Activated CD8-positive, alpha-beta memory T cell treated with anti-CD3 and anti-CD28 coated beads, Interleukin-2, amount 50 U/mL, for 48 hours (primary cell): Measurements from ENCODE around the gene CALB2.
"Not testable (repeated sequence)": the region's sequence is repeated elsewhere in the genome, so short reads cannot be mapped to it uniquely, and the experiment has no call there.

Experiments used
- DNase-seq: peaks from one replicate; pipeline ENCODE4 v3.0.0-alpha.2; 2020

Gene CALB2

DNA sequence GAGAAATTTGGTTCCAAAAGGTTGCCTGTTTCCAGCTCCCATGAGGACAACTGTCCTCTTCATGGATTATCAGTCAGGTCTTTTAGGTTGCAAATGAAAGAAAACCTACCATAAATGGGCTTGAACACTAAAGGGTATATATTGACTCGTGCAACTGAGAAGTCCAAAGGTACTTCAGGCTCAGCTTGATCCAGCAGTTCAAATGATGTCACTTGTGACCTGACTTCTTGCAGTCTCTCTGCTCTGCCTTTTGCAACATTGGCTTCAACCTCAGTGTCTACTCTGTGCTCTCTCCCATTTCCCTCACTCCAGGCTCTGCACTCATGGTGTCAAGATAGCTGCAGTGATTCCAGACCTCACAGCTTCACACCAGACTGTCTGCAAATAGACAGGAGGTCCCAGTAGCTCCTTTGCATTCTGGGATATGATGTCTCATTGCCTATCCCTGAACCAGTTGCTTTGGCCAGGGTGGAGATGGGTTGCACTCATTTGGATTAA is 5.5 kb upstream of the CALB2 start:
- no peak for DNase-seq

DNA sequence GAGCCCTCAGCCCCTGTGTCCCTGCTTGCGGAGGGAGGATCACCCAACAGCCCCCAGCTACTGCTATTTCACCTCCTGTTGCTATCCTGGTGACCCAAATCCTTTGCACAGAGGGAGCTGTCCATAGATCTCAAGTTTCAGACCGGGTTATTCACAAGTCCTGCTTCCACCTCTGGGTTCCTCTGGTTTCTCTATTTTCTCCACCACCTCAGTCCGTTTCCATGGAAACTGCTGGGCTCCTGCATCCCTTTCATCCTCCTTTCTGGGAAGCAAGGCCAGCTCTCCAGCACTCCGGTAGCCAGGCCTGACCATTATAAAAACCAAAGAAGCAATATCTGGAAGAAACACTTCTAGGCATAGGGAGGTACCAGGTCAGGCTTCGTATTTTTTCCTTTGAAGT is 4.8 kb upstream of the CALB2 start:
- DNase-seq, result peak; percentile 3

DNA sequence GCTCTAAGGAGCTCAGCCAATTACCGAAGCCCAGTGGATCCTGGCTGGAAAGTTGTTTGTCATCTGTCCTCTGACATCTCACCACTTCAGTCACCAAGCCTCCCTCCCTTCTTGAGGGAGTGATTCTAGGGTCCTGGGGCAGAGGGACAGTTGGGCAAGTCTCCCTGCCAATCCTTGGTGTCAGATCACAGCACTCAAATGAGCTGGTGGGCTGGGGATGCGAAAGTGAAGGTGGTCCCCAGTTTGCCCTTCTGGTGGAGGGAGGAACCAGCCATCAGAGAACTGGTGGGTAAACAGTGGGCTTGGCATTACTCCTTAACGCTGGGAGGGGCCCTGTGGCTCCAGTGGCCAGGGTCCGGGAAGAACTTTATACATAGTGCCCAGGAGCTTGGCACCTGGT is 4.4 kb upstream of the CALB2 start:
- peak; percentile 6 for DNase-seq

DNA sequence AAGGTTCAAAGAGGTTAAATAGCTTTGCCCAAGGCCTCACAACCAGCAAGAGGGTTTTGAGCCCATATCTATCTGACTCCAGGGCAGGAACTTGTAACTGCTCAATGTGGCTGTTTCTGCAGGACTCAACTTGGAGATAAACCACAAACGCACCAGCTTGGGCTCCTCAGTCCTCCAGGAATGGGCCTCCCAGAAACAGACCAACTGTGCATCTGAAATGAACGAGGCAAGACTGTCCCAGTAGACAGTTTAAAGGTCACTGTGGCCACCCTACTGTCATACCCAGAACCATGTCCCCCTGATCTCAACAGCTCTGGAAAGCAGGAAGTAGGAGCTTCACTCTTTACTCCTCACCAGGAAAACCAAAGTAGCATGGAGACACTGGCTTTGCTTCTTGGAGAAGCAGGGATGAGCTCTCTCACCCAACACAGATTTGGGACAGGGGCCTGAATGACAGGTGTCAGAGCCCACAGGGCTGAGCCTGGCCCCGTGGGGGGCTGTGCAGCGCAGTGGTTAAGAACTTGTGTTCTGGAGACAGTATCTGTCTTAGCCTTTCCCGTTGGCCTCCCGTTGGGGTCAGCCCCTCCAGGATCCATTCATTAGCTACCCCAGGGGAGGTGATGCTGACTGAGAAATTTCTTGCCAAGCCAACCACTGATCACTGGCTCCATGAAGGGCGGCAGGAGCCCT is 2.3 kb upstream of the CALB2 start:
- DNase-seq, result no peak

DNA sequence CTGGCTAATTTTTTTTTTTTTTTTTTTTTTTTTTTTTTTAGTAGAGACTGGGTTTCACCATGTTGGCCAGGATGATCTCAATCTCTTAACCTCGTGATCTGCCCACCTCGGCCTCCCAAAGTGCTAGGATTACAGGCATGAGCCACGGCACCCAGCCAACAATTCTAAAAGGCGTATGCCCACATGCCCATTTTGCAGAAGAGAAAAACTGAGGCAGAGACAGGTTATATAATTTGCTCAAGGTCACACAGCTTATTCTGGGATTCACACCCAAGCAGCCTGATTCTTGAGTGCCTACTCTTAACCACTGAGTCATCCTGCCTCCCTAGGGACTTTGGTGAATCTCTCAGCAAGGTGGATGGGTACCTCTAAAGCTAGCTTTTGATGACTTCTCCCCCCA is 1.6 kb upstream of the CALB2 start:
- not testable (repeated sequence) for DNase-seq

DNA sequence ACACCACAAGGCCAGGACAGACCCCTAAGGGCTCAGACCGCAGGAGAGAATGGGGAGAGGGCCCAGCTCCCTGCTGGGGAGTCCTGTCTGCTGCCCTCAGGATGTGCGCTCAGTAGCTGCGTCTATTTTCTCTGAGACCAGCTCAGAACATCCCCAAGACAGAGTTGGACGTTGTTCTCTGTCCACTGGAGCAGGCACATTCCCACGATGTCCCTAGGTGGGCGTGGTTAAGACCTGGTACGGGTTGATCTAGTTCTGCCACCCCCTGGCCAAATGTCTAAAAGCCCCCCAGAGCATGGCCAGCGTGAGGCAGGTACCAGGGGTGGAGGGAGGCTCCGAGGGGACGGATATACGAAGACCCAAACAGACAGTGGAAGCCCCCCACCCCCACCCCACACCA is 842 bp upstream of the CALB2 start:
- no peak for DNase-seq

DNA sequence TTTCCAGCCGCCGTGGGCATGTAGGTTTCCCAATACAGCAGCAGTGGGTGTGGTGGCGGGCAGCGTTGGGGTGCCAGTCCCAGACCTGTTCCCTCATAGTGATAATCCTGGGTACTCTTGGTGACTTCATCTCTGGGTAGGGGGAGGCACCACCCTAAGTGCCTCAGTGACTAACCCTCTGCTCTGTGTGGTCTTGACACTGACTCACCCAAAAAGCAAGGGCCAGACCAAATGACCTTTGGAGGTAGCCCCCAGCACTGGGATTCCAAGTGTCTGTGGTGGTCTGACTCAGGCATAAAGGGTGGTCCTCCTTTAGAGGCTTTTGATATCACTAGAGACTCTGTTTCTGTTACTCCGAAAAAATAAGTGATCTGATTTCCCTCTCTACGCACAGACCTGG is 908 bp downstream of the CALB2 start:
- no peak for DNase-seq

DNA sequence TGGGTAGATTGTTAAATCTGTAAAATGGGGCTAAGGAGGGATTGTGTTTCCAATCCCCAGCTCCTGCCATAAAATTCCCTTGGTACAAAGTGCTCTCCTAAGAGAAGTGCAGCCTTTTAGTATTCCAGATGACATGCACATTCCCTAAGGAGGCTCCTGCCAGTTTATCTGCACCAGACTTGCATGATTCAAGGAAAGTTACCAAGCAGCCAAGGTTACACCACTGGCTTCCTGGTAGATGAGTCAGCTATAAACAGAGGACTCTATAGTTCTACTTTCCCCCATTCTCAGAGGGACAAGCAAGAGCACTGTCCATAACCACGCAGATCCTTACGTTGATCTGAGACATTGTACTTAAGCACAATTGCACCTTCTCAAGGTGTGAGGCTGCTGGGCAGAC is 1.9 kb downstream of the CALB2 start:
- no peak for DNase-seq

DNA sequence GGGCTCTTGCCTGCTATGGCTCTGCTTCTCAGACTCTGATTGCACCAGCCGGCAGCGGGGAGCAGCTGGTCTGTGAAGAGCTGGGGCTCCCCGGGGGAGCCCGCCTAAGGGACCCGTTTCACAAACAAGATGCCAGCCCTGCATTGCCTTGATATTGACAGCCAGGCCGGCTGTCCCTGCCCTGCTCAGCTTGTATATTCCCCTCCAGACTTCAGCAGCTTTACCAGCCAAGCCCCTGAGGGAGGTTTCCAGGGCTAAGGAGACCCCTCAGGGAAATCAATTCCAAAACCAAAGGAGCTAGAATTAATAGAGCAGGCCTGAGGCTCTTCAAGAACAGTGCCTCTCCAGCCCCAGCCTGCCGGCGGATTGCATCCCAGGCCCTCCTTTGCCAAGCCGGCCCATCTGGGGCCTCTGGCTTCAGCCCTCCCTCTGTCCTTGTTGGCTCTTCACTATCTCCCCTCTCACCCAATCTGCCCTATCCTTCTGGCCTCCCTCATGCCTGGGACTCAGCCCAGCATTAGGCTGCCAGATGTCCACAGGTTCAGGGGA is 5.7 kb downstream of the CALB2 start:
- no peak for DNase-seq

DNA sequence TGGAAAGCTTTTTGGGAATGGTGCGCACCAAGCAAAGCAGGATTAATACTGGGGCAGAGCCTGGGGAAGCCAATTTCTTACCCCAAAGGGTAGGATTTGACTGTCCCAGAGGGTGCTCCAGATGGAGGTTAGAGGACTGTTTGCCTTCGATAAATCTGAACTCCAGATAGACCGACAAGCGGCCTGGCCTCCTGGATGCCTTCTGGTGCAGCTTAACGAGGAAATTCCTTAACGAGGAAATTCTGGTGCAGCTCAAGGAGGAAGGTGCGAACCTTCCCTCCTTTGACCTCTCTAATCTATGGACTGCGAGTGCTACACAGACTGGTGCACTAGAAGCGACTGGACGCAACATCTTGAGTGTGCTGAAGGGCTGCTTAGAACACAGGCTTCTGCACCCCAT is 6.5 kb downstream of the CALB2 start:
- no peak for DNase-seq

DNA sequence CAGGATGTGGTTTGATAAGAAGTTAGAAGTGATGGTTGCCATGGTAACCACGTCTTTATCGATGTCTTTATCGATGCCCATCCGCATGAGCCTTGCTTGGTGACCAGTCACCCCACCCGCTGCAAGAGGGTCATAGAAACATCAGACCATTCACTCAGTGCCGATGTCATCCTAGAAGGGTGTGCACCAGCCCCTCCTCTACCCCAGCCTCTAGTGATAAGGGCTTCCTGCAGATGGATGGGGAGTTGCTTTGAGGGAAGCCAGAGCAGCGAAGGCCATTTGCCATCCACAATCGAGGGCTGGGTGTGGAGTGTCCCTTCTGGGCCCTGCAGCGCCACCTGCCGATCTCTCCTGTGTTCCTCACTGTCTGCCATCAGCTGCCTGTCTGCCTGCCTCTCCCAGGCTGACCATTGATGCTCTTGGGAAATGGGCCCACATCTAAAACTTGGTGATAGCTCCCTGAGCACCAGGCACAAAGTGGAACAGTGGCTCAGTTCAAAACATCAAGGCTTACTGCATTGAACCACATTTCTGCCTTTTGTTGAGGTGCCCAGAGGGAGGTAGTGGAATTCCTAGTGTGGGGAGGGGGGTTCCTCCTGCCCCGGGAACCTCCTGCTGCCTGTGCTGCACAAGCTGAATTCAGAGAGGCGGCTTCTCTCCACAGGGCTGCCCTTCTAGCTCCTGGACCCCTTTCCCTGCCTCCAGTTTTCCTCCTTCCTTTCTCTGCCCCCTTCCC is 8.9 kb downstream of the CALB2 start:
- peak; percentile 73 for DNase-seq

DNA sequence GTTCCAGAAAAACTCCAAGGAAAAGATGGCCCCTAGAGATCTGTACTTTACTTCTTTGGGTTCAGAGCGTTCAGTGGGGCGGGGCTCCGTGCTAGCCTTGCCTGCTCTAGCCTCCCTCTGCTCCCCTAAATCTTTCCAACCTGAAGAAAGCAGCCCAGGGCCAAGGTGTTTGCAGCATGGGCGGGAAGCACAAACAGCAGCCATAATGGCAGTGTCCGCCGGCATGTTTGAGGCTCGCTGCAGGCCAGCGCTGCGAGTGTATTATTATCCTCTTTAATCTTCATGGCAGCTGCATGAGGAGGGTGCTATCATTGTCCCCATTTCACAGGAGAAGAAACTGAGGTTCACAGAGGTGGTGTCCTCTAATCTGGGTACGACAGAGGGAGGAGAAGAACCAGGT is 10.4 kb downstream of the CALB2 start:
- no peak for DNase-seq

DNA sequence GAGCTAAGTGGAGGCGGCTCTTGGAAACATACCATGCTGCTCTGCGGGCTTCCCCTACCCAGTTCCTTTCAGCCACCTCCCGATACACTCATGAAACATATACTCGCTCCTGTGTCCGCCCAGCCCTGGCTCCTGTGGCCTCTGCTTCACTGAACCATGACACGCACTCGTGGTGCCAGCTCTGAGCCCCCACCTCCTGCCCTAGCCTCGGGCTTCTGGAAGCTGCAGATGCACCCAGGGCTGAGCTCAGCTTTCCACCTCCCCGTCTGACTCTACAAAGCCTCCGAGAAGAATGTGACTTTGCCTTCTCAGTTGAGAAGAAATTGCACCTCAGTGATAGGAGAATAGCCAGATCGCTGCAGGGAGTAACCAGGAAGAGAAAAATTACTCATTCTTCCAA is 11.0 kb downstream of the CALB2 start:
- DNase-seq, result no peak

DNA sequence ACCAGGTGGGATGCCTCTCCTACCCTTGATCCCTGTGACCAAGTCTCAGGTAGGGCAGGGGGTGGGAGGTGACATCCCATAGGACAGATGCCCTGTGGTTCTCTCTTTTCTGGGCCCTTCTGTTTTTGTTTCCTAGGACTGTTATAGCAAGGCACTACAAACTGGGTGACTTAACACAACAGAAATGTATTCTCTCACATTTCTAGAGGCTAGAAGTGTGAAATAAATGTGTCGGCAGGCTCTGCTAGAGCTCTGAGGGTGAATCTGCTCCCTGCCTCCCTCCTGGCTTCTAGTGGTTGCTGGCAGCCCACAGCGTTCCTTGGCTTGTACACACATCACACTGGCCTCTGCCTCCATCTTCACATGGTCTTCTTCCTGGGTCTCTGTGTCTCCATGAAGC is 12.7 kb downstream of the CALB2 start:
- no peak for DNase-seq

DNA sequence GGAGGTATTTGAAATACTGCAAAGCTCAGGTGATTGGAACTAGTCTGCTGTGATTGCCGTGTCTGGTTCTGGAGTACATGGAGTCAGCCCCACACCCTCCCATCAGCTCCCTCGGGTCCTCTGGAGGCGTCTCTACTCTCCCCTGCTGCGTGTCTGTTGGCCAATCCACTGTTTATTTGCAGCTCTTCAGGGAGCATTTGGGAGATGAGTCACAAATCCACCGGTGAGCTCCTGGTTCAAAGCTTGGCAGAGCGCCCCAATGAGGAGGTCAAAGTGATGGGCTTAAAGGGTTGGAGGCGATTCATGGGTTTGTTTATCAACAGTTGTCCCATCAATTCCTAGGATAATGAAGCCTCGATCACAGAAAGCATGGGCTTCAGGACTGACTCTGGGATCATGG is 14.6 kb downstream of the CALB2 start:
- DNase-seq, result no peak

DNA sequence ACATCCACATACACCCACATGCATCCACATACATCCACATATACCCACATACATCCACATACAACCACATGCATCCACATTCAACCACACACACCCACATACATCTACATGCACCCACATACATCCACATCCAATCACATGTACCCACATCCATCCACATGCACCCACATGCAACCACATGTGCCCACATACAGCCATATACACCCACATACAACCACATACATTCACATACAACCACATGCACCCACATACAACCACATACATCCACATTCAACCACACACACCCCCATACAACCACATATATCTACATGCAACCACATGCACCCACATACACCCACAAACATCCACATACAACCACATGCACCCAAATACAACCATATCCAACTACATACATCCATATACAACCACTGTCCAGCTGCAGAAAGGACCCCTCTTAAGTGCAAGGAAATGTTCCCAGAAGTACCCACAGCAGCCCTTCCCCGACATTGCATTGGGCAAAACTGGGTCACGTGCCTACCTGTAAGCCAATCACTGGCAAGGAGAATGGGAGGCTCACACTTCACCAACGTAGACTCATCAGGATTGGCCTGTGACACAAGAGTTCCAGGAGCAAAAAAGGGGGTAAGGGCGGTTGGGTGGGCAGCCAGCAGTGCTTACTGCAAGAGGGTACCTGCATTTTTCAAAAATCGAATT is 18.1 kb downstream of the CALB2 start:
- no peak for DNase-seq

DNA sequence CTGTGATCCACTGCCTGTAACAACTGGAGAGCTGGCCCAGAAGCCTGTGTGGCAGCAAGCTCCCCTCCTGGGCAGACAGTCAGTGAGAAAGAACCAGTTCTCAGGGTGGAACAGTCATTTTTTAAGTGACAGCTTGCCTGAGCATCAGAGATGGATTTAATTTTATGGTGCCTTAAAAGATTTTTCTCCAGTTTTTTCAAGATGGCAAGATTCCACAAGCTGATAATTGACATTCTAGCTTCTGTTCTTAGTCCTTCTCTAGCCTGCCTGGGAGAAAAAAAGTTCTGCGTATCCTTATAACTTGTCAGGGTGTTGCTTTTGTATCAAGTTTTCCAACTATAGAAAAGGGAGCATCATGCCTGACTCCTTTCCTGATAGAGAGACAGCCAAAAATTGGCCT is 21.2 kb downstream of the CALB2 start:
- DNase-seq, result no peak

DNA sequence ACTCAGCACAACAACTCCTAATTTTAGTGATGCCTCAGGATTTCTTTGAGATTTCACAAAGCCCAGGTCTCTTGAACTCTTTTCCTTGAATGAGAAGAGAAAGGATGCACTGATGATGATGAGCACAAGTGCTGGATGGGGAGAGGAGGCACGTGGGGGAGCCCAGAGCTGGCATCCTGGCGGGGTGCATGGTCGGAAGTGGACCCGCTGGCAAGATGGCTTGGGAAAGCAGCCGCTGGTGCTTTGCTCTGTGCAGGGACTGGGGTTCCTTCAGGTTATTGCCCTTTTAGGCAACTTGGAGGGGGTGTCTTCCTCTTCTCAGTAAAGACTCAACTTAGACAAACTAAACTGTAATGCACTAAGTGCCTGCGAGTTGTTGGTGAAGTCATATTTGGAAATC is 22.3 kb downstream of the CALB2 start:
- DNase-seq, result no peak

DNA sequence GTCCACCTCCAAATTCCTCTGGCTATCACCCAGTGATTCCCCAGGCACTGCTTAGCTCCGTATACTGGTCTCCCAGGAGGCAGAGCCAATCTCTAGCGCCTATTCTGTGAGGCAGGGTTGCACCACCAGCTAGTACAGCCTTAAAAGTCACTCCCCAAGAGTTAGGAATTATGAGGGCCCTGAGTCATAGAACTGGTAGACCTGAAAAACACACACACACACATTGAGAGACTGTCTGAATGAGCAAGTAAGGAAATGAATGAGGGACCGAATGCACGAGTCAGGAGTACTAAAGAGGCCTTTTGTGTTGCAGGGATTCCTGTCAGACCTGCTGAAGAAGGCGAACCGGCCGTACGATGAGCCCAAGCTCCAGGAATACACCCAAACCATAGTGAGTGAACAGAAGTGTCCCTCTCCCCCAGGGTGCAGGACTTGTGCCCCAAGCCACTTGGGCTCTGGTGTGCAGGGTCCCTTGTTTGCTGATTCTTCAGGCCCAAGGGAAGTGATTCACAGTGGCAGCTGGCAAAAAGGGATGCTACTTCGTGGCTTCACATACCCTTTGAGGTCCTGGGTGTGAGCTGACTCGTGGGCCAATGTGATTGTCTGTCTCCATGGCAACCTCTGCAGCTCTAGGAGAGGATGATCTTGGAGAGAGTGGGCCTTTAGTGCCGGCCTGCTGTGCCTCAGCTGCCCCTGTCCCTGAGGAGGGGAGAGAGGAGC is 24.7 kb downstream of the CALB2 start:
- DNase-seq, result no peak

DNA sequence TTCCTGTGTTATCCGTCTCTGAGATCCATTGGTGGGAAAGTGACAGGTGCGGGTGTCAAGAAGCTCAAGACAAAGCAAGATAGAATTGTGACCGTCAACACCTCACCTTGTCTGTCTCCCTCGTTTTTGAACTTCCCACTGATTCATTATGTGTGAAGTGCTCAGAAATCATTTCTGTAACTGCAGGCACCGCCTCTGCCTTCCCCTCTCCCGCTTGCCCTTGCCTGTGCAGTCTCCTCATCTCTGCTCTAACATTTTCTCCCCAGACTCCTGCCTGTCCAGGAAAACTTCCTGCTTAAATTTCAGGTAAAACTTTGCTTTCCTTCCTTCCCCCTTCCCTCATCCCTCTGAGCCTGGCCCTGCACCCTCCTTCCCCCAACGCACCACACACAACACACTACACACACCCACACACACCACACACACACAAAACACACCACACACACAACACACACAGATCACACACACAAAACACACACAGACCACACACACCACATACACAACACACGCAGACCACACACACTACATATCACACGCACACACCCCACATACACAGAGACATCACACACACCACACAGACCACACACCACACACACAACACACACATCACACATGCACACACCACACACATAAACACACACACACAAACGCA is 25.7 kb downstream of the CALB2 start:
- DNase-seq, result no peak

DNA sequence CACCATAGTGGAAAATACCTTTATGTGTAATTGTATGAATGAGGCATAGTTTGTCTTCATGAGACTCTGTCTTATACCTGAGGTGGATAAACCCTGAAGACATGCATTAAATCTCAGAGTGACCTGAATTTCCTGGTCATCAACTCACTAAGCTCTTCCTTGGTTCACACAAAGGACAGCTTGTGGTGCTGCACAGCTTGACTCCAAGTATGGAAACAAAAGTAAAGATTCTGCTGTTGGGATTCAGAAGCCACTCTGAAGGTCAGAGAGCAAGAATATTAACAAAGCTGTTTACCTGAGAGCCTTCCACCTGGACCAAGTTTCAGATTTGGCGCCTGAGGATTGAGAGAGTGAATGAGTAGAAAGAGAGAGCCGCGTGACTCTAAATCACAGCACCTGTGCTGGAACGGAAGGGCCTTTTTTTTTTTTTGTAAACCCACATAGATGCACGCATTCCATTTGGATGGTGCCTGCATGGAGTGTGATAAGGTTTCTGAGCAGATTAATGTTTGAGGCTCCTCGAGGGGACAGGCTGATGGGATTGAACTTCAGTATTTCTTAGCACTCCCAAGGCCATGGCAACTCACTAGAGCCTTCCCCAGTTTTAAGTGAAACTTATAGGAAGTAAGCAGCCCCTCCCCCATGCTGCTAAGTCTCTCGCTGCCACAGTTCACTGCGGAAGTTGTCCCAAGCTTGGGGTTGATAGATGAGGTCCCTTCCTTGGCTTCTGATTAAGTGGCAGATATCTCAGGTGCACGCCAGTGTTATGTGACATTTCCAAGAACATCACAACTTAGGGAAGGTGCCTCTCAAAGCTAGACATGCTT is 28.7 kb downstream of the CALB2 start:
- no peak for DNase-seq

DNA sequence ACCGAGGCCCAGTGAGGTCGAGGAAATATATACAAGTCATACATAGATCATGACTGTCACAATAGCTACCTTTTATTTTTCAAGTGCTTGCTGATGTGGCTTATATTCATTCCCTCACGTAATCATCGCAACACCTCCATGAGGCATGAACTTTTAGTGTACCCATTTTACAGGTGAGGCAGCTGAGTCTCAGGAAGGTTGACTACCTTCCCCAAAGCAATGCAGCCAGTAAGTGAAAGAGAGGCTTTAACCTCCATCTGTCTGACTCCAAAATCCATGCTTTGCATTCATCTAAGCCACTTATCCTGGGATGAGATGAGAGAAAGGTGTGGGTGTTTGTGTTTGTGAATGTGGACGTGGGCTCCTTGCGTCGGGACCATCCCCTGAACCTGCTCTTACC is 30.8 kb downstream of the CALB2 start:
- no peak for DNase-seq
